Loucy (cell line): Measurements from ENCODE around the gene DIRAS2.

Source experiments
- CTCF ChIP-seq: fragments of 200-600 bp; sonication (generic); conservative IDR thresholded peaks from 2 replicates; pipeline ENCODE4 v1.5.1; 2014; ENCODE audit warnings: mild to moderate bottlenecking, antibody characterized with exemption, low read length
- EZH2phosphoT487 ChIP-seq: fragments of 200-600 bp; IDR thresholded peaks from 2 replicates; pipeline ENCODE4 v1.6.1; 2018; ENCODE audit warnings: antibody characterized with exemption, mild to moderate bottlenecking, moderate library complexity, borderline replicate concordance

GRCh38 chr9:90658181-90658580 lies 15.6 kb upstream of the DIRAS2 start:
- TF ChIP-seq CTCF (no peak), EZH2phosphoT487 (no peak)
